UCSD-AML1 (cell line): Measurements from ENCODE around the gene SLC25A21.
"Not testable (repeated sequence)": the region's sequence is repeated elsewhere in the genome, so short reads cannot be mapped to it uniquely, and the experiment has no call there.

Experiments used
- DNase-seq: peaks from one replicate; lab custom pipeline; 2025; ENCODE audit not compliant: unreplicated experiment; lab: John Stamatoyannopoulos, UW

The SLC25A21 gene

GRCh38 chr14:37091651-37092050, 80.8 kb downstream of the SLC25A21 start:
- DNase-seq = no peak

GRCh38 chr14:37090026-37090425, 82.4 kb downstream of the SLC25A21 start:
- DNase-seq = no peak

- DNase-seq = no peak
Measured at GRCh38 chr14:37089410-37089809, 83.0 kb downstream of the SLC25A21 start.

- no peak for DNase-seq
Measured at GRCh38 chr14:37088356-37089215, 83.8 kb downstream of the SLC25A21 start.

GRCh38 chr14:37087520-37087919, 84.9 kb downstream of the SLC25A21 start:
- no peak for DNase-seq

GRCh38 chr14:37083599-37083998, 88.8 kb downstream of the SLC25A21 start:
- no peak for DNase-seq

- no peak for DNase-seq
Measured at GRCh38 chr14:37082449-37082848, 90.0 kb downstream of the SLC25A21 start.

- DNase-seq = no peak
Measured at GRCh38 chr14:37081856-37082255, 90.5 kb downstream of the SLC25A21 start.

GRCh38 chr14:37081218-37081617, 91.2 kb downstream of the SLC25A21 start:
- no peak for DNase-seq

- DNase-seq = no peak
Measured at GRCh38 chr14:37078131-37078530, 94.3 kb downstream of the SLC25A21 start.

GRCh38 chr14:37074320-37074719, 98.1 kb downstream of the SLC25A21 start:
- DNase-seq = not testable (repeated sequence)

GRCh38 chr14:37063467-37064240, 108.8 kb downstream of the SLC25A21 start:
- DNase-seq = no peak

GRCh38 chr14:37062191-37062803, 110.1 kb downstream of the SLC25A21 start:
- DNase-seq = no peak

- no peak for DNase-seq
Measured at GRCh38 chr14:37061697-37062096, 110.7 kb downstream of the SLC25A21 start.

- no peak for DNase-seq
Measured at GRCh38 chr14:37060496-37061260, 111.7 kb downstream of the SLC25A21 start.

- DNase-seq = no peak
Measured at GRCh38 chr14:37057776-37058175, 114.6 kb downstream of the SLC25A21 start.

- DNase-seq = no peak
Measured at GRCh38 chr14:37056473-37056872, 115.9 kb downstream of the SLC25A21 start.

- DNase-seq = no peak
Measured at GRCh38 chr14:37054869-37055268, 117.5 kb downstream of the SLC25A21 start.

- no peak for DNase-seq
Measured at GRCh38 chr14:37054144-37054543, 118.3 kb downstream of the SLC25A21 start.

- no peak for DNase-seq
Measured at GRCh38 chr14:37051680-37052079, 120.7 kb downstream of the SLC25A21 start.

- DNase-seq = no peak
Measured at GRCh38 chr14:37051153-37051552, 121.3 kb downstream of the SLC25A21 start.
